ENCODE data around the gene NFKBIB.
"Not testable (repeated sequence)": the region's sequence is repeated elsewhere in the genome, so short reads cannot be mapped to it uniquely, and the experiment has no call there.

Gene NFKBIB

DNA sequence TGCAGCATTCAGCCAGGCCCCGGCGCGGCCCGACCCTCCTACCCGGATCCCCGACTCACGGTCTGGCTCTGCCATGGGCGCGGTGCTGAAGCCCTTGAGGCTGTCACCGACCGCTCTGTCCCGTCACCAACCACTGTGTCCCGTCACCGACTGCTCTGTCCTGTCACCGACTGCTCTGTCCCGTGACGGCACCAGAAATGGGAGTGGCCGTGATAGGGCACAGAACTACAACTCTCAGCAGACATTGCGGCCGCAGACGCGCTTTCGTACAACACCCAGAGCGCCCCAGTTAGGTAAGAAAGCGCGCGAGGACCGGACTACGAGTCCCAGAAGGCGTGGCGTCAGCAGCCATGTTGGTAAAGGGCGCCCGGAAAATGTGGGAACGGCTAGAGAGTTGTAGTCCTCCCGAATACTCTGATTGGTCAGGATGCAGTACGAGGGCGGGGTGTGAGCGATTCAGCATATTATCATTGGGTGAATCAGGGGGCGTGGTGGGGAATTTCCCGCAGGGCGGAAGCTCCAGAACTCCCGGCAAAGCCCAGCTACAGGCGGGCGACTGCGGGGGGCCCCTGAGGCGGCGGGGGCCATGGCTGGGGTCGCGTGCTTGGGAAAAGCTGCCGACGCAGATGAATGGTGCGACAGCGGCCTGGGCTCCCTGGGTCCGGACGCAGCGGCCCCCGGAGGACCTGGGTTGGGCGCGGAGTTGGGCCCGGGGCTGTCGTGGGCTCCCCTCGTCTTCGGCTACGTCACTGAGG lies at the start of gene NFKBIB, which contains the start of gene SIRT2:
Gene NFKBIB (plus strand): TSS at position 523 of the 755 bp plus-strand sequence. CDS start 64 bp downstream, at position 587.
Gene SIRT2 (minus strand): TSS at position 172 of the 755 bp plus-strand sequence. CDS start 97 bp downstream, at position 75.
- DNase-seq: peak; percentile 100

GRCh38 chr19:38850436-38850975 lies 49.3 kb upstream of the NFKBIB start:
- no peak for DNase-seq

- no peak for DNase-seq
Observed at GRCh38 chr19:38850976-38851621, 48.7 kb upstream of the NFKBIB start.

GRCh38 chr19:38851622-38852230 lies 48.0 kb upstream of the NFKBIB start:
- DNase-seq: peak; percentile 94

- peak; percentile 71 for DNase-seq
Observed at GRCh38 chr19:38852231-38853044, 47.3 kb upstream of the NFKBIB start.

DNA sequence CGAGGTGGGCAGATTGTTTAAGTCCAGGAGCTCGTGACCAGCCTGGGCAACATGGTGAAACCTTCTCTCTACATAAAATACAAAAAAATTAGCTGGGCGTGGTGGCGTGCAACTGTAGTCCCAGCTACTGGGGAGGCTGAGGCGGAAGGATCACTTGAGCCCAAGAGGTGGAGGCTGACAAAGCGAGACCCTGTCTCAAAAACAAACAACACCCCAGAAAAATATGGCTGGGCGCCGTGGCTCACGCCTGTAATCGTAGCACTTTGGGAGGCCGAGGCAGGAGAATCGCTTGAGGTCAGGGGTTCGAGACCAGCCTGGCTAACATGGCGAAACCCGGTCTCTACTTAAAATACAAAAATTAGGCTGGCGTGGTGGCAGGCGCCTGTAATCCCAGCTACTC lies 46.6 kb upstream of the NFKBIB start:
- no peak for DNase-seq

- not testable (repeated sequence) for DNase-seq
Observed at GRCh38 chr19:38854961-38855360, 44.8 kb upstream of the NFKBIB start.

DNA sequence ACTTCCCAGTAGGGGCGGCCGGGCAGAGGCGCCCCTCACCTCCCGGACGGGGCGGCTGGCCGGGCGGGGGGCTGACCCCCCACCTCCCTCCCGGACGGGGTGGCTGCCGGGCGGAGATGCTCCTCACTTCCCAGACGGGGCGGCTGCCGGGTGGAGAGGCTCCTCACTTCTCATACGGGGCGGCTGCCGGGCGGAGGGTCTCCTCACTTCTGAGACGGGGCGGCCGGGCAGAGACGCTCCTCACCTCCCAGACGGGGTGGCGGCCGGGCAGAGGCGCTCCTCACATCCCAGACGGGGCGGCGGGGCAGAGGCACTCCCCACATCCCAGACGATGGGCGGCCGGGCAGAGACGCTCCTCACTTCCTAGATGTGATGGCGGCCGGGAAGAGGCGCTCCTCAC lies 44.0 kb upstream of the NFKBIB start:
- DNase-seq: not testable (repeated sequence)

- DNase-seq: no peak
Observed at GRCh38 chr19:38856813-38857212, 43.0 kb upstream of the NFKBIB start.

DNA sequence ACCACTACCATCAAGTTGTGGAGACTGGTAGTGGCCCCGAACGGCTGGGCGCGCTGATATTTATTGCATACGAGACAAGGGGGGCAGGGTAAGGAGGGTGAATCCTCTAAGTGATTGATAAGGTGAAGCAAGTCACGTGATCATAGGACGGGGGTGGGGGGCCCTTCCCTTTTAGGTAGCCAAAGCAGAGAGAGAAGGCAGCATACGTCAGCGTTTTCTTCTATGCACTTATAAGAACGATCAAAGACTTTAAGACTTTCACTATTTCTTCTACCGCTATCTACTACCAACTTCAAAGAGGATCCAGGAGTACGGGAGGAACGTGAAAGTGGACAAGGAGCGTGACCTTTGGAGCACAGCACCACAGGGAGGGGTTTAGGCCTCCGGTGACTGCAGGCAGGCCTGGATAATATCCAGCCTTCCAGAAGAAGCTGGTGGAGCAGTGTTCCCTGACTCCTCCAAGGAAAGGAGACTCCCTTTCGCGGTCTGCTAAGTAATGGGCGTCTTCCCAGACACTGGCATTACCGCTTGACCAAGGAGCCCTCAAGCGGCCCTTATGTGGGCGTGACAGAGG lies 40.1 kb upstream of the NFKBIB start:
- not testable (repeated sequence) for DNase-seq

GRCh38 chr19:38861368-38861767 lies 38.4 kb upstream of the NFKBIB start:
- no peak for DNase-seq

GRCh38 chr19:38862321-38863059 lies 37.3 kb upstream of the NFKBIB start:
- no peak for DNase-seq

DNA sequence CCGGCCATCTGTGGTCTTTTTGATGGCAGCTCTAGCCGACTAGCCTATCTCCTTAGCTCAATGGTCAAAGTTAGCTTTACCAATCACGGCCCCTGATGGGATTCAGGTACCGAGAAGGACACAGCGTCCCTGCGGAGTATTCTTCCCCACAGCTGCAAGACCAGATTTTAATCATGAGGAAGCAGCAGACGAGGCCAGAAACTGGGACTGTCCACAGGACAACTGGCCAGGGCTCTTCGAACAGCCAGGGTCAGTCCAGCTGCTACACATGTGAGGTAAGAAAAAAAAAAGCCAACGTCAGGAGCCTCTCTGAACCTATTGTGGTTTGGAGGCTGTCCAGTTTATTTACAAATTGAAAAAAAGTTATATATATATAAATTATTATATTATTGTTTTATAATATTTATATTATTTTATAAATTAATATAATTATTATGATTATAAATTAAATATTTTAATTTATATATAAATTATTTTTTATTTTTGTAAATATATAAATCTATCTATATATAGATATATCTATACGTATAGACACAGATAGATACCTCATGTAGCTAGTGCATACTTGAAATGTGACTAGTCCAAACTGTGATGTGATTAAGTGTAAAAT lies 32.5 kb upstream of the NFKBIB start:
- DNase-seq: no peak

GRCh38 chr19:38868551-38868950 lies 31.2 kb upstream of the NFKBIB start:
- DNase-seq: no peak

DNA sequence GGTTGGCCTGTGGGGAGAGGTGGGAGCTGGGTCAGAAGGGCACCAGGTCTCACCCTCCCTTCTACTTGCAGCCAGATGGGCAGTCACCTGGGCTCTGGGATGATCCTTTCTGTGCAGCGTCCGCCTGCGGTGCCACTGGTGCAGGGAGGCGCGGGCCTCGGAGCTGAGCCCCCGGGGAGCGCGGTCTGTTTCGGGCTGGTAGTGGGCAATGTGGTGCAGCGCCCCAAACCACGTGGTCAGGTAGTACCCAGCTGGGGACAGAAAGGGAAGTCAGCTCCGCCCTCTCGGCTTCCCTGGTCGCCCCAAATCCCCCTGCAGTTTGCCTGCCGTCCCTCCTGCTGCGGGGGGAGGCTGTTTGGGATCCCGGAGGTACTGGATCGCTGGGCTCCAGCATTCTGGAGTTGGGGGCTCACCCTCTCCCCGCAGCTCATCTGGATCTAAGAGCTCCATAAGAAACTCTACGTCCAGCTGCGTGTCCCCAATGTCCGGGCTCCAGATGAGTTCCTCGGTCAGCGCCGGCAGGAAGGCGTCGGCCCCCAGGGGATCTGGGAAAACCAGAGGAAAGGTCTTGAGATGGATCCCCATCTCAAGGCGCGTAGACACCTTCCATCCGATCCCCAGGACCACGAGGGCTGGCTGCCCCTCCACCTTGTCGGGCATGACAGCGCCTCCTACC lies 30.5 kb upstream of the NFKBIB start:
- DNase-seq: peak; percentile 51

- DNase-seq: peak; percentile 95
Observed at GRCh38 chr19:38869836-38870607, 29.7 kb upstream of the NFKBIB start.

DNA sequence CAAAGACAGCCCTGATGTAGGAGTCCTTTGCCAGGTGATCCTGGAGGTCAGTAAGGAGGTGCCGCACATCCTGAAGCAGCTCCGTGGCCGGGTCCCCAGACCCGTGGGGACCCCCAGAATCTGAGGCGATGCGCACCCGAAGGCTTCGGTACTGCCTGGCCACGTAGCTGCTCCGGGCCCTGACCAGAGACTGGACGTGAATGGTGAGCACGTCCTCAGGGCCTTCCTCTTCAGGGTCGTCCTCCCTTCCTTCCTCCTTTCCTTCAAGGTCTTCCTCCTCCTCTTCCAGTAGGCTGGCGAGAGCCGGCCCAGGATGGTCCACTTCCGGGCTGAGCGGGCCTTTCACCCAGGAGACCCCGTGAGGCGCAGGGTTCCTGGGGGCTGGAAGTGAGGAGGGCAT lies 29.2 kb upstream of the NFKBIB start:
- no peak for DNase-seq

DNA sequence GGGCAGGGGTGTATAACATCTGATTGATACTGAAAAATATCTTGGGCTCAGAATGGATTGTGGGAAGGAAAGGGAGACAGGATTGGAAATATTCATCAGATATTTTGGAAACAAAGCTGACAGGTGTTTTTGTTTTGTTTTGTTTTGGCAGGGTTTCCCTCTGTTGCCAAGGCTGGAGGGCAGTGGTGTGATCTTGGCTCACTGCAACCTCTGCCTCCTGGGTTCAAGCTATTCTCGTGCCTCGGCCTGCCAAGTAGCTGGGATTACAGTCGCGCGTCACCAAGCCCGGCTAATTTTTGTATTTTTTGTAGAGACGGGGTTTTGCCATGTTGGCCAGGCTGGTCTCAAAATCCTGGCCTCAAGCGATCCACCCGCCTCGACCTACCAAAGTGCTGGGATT lies 26.4 kb upstream of the NFKBIB start:
- DNase-seq: not testable (repeated sequence)

DNA sequence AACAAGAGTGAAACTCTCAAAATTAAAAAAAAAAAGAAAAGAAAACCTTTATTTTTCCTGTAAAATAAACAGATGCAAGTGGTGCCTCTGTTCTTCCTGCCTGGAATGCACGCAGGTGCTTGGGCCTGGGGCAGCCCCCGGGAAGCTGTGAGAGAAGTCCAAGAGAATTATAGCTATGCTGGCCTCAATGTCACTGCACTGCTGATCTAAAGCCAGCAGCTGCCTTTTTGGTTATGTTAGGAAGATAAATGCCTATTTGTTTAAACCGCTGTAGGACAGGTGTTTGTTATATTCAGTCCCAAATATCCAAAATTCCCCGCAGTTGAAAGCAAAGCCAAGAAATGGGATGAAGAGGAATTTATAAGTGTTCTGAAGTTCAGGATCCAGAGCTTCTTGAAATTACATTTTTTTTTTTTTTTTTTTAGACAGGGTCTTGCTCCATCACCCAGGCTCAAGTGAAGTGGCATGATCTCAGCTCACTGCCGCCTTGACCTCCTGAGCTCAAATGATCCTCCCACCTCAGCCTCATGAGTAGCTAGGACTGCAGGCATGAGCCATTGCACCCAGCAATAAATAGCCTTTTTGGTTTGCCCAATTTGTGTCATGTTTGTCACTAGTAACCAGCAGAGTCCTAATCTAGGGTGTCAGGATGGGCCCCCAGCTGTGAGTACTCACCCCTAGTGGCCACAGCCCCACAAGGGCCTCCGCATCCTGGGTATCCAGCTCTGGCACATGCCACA lies 23.9 kb upstream of the NFKBIB start:
- DNase-seq: no peak

All from activated CD4-positive, alpha-beta T cell treated with anti-CD3 and anti-CD28 coated beads, Interleukin-2, amount 50 U/mL, for 16 hours (primary cell).